Left ventricle myocardium inferior (tissue), 1 donor: ENCODE measurements around the gene MAMDC2. TPM values are rescaled to one million over a fixed set of nuclear protein-coding genes. Genes with fewer than 3 reads are reported as not detected.
A peak's percentile ranks its signal among the peaks of the same experiment; 100 is the strongest.

ENCODE experiments used
- DNase-seq: peaks from one replicate; pipeline ENCODE4 v3.0.0-alpha.2; 2020
- H3K27ac ChIP-seq: fragments of 200-600 bp; replicated peaks from 2 replicates; pipeline ENCODE4 v1.8.0; 2021
- H3K27me3 ChIP-seq: fragments of 200-600 bp; 2 replicates; pipeline ENCODE4 v1.8.0; 2021; ENCODE audit warnings: low read depth
- H3K36me3 ChIP-seq: fragments of 200-600 bp; 2 replicates; pipeline ENCODE4 v1.8.0; 2021
- H3K4me1 ChIP-seq: fragments of 200-600 bp; 2 replicates; pipeline ENCODE4 v1.8.0; 2021
- H3K4me3 ChIP-seq: fragments of 200-600 bp; 2 replicates; pipeline ENCODE4 v1.8.0; 2021; ENCODE audit warnings: mild to moderate bottlenecking, moderate library complexity
- H3K9me3 ChIP-seq: fragments of 200-600 bp; replicated peaks from 2 replicates; pipeline ENCODE4 v1.8.0; 2021
- CTCF ChIP-seq: fragments of 200-600 bp; IDR thresholded peaks from 2 replicates; pipeline ENCODE4 v1.8.0; 2021; ENCODE audit warnings: antibody characterized with exemption, mild to moderate bottlenecking, borderline replicate concordance
- intact Hi-C: fragments of 100-400 bp; cut with micrococcal nuclease; formaldehyde crosslinking; loops from one replicate; pipeline ENCODE4 v1.11.0; 2022
- total RNA-seq: library from RNA; stranded (reverse); fragmentation: NEBNext Ultra II Directional; extraction: Animal tissue kit (Norgen Biotek cat#: 25700); gene quantifications from one replicate; pipeline ENCODE4 v1.2.1, GENCODE V29; 2021
- donor health status: DM: no; HTN: yes; CAD: no; lungs with severe emphysema.

MAMDC2 gene
- total RNA-seq, 1 donor from 2014 or later = 9.0 TPM

GRCh38 chr9:70159630-70160029 is 116.0 kb downstream of the MAMDC2 start:
- no peaks in the 10 kb centered on the region for H3K27me3 ChIP-seq
- H3K4me3 ChIP-seq = no peak overlapping the region
- no peak for DNase-seq
- H3K9me3 ChIP-seq = no peaks in the 10 kb centered on the region
- intact Hi-C loops = no loop called here
- peak overlapping the region; percentile 65 for H3K27ac ChIP-seq
- H3K4me1 ChIP-seq = peaks cover 22% of the 10 kb centered on the region
- no peaks in the 10 kb centered on the region for H3K36me3 ChIP-seq
- TF ChIP-seq CTCF = no peak

DNA sequence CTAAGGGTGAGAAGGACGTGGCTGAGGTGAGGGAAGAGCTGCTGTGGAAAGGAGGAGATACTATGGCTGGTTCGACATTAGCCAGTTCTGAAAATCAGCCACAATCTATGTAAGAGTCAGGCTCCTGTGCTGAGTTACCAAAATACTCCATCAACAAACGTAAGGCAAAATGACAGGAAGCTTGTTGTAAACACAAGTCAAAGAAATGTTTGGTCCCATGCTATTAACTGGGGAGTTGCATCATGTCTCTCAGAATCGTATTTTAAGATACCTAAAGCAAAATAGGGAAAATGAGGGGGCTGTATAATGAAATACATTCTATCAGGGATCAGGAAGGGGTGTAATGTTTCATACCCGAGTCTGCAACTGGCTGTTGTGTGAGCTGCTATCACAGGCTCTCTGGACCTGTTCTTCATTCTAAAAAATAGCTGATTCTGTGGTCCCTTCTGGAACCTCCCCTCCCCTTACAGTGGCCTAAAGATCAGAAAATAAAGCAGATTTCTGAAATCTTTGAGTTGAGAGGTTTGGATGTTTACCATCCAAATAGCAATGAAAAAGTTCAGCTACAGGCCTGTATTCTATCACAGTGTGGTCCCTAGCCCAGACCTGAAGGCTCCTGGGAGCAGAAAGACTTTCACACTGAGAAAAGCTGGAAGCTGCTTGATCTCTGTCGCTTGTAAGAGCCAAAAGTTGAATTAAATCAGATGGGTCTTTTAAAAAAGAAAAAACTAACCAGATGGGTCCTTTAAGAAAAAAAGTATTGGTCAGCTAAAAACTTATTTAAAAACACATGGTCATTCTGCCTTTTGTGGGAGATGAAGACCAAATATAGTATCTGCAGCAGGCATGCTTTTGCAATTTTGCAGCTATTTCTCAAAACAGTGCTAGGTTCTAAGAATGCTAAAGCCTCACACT is 117.3 kb downstream of the MAMDC2 start:
- intact Hi-C loops = no loop called here
- no peak for TF ChIP-seq CTCF
- peak overlapping the region; percentile 65 for H3K27ac ChIP-seq

GRCh38 chr9:70165006-70165602 is 121.5 kb downstream of the MAMDC2 start:
- Histone ChIP-seq H3K27ac (no peak overlapping the region), H3K4me3 (no peak overlapping the region), H3K9me3 (no peaks in the 10 kb centered on the region), H3K27me3 (no peaks in the 10 kb centered on the region), H3K36me3 (peaks cover under 1% of the 10 kb centered on the region), H3K4me1 (peaks cover 22% of the 10 kb centered on the region)
- intact Hi-C loops = no loop called here
- DNase-seq = no peak
- TF ChIP-seq CTCF = no peak

More for the DNA sequence above, 117.3 kb downstream of the MAMDC2 start:
- no peaks in the 10 kb centered on the region for H3K9me3 ChIP-seq
- H3K27me3 ChIP-seq = no peaks in the 10 kb centered on the region
- H3K4me3 ChIP-seq = no peak overlapping the region
- no peaks in the 10 kb centered on the region for H3K36me3 ChIP-seq
- no peak for DNase-seq
- H3K4me1 ChIP-seq = peaks cover 22% of the 10 kb centered on the region

GRCh38 chr9:70168521-70168920 is 124.9 kb downstream of the MAMDC2 start:
- H3K36me3 ChIP-seq = peaks cover 20% of the 10 kb centered on the region
- H3K9me3 ChIP-seq = no peaks in the 10 kb centered on the region
- no peak overlapping the region for H3K4me3 ChIP-seq
- no peaks in the 10 kb centered on the region for H3K27me3 ChIP-seq
- intact Hi-C loops = no loop called here
- TF ChIP-seq CTCF = no peak
- H3K27ac ChIP-seq = no peak overlapping the region
- DNase-seq = no peak
- no peaks in the 10 kb centered on the region for H3K4me1 ChIP-seq

GRCh38 chr9:70169222-70169621 is 125.6 kb downstream of the MAMDC2 start:
- Histone ChIP-seq H3K36me3 (peaks cover 20% of the 10 kb centered on the region), H3K27ac (no peak overlapping the region), H3K4me1 (no peaks in the 10 kb centered on the region), H3K27me3 (no peaks in the 10 kb centered on the region), H3K9me3 (no peaks in the 10 kb centered on the region), H3K4me3 (no peak overlapping the region)
- intact Hi-C loops = no loop called here
- no peak for DNase-seq
- no peak for TF ChIP-seq CTCF
